Measurements from ENCODE around the gene C10orf95.

The C10orf95 gene

DNA sequence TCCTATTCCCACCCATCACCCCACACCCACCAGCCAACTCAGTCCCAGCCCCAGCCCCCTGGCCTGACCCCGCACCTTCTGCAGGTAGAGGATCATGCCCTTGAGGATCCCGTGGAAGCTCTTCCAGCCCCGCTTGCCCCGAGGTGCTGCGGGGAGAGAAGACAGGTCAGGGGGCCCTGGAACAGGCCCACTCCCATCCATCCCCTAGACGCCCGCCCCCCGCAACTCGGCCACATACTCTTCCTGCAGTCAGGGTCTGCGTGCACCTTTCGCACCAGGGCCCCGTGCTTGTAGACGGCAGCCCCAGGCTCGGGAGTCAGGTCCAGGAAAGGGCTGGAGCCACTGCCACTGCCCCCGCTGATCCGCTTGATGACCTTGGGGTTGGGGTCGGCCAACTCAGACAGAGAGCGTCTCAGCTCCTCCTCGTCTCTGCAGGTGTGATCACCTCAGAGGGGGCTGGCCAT, 46.2 kb downstream of the C10orf95 start:
- DNase-seq (ENCODE audit: low read depth in 4 of 4, low spot score in 1 of 4), result no peak

DNA sequence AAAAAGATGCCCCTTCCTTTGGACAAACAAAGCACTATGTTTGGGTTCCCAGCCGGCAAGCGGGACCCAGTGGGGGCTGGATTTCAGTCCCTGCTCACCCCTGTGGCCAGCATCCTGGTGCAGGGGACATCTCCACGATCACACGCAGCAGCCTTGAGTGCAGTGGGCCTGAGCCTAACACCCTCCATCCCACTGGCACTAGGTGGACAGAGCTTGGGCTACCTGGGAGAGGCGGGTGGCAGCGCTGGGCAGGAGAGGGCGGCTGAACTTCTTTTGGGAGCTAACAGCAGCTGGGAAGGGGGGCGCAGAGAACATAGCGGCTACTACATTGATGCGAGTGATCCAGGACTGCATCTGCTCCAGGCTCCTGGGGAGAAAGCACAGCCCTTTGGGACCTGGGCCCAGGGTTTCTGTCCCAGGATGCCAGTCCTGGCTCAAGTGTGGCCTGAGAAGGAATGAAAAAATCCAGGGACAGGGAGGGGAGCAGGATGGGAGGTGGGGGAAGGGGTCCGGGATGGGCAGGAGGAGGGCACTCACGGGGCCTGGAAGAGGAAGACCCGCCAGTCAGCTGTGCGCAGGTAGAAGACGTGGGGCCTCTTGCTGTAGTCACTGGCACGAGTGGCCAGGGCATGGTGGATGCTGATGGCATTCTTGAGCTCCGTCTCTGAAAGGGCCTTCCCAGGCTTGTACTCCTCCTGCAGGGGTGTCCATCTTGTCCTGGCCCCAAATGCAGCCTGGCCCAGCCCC, 46.8 kb downstream of the C10orf95 start:
- no peak for DNase-seq (ENCODE audit: low read depth in 4 of 4, low spot score in 1 of 4)

- no peak for DNase-seq (ENCODE audit: low read depth in 4 of 4, low spot score in 1 of 4)
These were observed 48.2 kb downstream of the C10orf95 start for GRCh38 chr10:102403115-102403514.

- no peak for DNase-seq (ENCODE audit: low read depth in 4 of 4, low spot score in 1 of 4)
These were observed 48.8 kb downstream of the C10orf95 start for GRCh38 chr10:102402512-102402896.

DNA sequence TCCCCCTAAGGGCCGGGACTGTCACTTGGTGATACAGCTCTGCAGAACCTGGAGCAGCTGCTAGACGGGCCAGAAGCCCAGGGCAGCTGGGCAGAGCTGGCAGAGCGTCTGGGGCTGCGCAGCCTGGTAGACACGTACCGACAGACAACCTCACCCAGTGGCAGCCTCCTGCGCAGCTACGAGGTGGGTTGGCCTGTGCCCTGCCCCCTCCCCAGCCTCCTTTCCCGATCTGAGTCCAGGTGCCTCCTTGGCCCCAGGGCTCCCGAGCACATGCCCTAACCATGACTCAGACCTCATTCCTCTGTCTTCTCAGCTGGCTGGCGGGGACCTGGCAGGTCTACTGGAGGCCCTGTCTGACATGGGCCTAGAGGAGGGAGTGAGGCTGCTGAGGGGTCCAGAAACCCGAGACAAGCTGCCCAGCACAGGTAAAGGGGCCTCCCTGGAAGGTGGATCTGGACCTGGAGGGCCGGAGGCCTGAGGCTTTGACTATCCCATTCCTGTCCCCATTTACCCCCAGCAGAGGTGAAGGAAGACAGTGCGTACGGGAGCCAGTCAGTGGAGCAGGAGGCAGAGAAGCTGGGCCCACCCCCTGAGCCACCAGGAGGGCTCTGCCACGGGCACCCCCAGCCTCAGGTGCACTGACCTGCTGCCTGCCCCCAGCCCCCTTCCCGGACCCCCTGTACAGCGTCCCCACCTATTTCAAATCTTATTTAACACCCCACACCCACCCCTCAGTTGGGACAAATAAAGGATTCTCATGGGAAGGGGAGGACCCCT, 49.4 kb downstream of the C10orf95 start:
- no peak for DNase-seq (ENCODE audit: low read depth in 4 of 4, low spot score in 1 of 4)

GRCh38 chr10:102401342-102401654, 50.0 kb downstream of the C10orf95 start:
- DNase-seq (ENCODE audit: low read depth in 4 of 4, low spot score in 1 of 4), result no peak

- DNase-seq (ENCODE audit: low read depth in 4 of 4, low spot score in 1 of 4), result no peak
These were observed 50.6 kb downstream of the C10orf95 start for GRCh38 chr10:102400598-102401341.

DNA sequence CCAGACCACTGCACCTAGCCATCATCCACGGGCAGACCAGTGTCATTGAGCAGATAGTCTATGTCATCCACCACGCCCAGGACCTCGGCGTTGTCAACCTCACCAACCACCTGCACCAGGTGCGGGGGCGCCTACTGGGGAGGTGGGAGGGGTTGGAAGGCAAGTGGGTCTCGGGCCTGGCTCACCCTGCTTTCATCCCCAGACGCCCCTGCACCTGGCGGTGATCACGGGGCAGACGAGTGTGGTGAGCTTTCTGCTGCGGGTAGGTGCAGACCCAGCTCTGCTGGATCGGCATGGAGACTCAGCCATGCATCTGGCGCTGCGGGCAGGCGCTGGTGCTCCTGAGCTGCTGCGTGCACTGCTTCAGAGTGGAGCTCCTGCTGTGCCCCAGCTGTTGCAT, 51.3 kb downstream of the C10orf95 start:
- no peak for DNase-seq (ENCODE audit: low read depth in 4 of 4, low spot score in 1 of 4)
